NCI-H2196 treated with DMSO at 0.1 percent for 48 hours (cell line): ENCODE measurements around the gene MAGOH.

Experiments
- DNase-seq: peaks from one replicate; lab custom pipeline; 2025; ENCODE audit not compliant: unreplicated experiment; lab: John Stamatoyannopoulos, UW

MAGOH gene

DNA sequence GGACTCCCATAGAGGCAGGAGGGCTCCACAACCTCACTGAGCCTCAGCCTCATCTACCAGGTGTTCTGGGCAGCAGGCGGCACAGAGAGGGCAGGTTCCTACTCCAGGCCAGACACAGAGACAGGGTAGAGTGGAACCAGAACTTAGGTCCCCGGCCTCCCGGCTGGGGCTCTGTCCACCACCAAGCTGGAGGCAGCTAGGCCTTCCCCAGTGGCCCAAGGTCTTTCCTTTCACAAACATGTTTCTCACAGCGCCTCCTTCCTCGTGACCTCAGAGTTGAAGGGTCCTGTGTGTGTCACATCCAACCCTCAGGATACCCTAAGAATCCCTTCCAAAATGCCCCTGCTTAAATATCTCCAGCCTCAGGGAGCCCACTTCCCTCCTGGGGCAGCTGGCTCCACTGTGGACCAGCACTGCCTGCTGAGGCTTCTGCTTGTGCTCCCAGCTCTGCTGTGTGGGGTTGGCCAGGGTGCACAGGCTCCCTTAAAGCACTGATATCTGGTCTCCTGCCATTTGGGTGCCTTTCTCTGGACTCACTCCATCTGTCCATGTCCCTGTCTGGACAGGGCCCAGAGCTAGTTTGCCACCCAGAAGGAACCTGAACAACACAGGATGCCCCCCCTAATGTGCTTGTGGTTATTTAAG is 33.2 kb upstream of the MAGOH start:
- DNase-seq = no peak

DNA sequence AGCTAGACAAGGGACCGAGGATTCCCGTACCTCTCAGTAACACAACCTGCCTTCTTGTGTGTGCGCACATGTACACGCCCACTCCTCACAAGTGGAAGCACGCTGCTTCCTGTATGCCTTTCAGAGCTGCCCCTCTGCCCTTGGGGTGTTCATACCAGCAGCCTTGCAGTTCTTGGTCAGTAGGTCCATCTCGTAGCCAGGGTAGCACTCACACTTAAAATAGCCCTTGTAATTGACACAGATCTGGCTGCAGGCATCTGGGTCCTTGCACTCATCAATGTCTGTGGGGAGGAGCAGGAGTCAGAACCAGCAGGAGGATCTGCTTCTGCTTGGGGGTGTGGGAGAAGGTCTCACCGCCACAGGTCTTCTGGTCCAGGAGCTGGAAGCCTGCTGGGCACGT is 32.6 kb upstream of the MAGOH start:
- no peak for DNase-seq

DNA sequence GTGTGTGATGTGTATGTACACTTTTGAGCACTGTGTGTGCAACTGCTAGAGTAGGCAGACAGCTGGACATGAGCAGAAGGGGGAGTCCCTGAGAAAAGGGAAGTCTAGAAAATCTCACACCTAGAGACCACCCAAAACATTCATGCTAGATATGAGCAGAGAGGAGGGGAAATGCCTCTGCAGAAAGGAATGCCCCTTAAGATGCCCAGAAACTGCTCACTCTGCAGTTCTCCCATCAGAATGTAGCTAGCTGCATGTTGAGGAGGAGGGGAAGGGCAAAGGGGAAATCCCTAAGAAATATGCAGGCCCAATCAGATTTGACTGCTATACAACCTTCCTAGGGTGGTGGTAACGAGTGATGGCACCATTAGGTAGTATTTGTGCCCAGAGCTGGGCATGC is 31.8 kb upstream of the MAGOH start:
- DNase-seq = no peak

- no peak for DNase-seq
These were observed 29.4 kb upstream of the MAGOH start for GRCh38 chr1:53267761-53268160.

GRCh38 chr1:53266038-53266437 is 27.7 kb upstream of the MAGOH start:
- no peak for DNase-seq

- DNase-seq = no peak
These were observed 27.3 kb upstream of the MAGOH start for GRCh38 chr1:53265581-53265980.

GRCh38 chr1:53264048-53264447 is 25.7 kb upstream of the MAGOH start:
- DNase-seq = no peak

GRCh38 chr1:53262000-53262399 is 23.7 kb upstream of the MAGOH start:
- no peak for DNase-seq

DNA sequence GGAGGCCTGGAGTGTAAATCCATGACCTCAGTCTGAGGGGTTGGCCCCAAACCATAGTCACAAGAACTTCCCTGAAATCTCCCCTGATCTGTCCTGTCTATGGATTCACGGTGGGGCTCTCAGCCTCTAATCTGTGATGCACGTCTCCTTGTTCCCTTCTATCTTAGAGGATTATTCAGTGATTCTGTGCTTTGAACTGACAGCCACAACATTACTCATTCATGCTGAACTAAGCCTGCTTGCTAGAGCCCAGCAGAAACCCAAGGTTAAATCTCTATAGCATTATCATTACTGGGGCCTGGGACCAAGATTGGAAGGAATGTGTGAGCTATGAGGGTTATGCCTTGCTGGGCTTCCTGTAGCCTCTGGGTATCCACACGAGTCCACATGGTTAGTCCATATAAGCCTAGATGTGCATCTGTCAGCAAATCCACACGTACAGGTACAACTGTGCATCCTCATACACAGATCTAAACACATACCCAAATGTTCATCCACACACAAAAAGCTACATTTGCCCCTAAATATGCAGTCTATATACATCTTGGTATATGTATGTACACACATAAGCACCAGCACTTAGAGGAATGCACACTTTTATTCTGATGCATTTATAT is 22.4 kb upstream of the MAGOH start:
- DNase-seq = no peak

GRCh38 chr1:53259932-53260331 is 21.6 kb upstream of the MAGOH start:
- DNase-seq = no peak

GRCh38 chr1:53258216-53258615 is 19.9 kb upstream of the MAGOH start:
- no peak for DNase-seq

DNA sequence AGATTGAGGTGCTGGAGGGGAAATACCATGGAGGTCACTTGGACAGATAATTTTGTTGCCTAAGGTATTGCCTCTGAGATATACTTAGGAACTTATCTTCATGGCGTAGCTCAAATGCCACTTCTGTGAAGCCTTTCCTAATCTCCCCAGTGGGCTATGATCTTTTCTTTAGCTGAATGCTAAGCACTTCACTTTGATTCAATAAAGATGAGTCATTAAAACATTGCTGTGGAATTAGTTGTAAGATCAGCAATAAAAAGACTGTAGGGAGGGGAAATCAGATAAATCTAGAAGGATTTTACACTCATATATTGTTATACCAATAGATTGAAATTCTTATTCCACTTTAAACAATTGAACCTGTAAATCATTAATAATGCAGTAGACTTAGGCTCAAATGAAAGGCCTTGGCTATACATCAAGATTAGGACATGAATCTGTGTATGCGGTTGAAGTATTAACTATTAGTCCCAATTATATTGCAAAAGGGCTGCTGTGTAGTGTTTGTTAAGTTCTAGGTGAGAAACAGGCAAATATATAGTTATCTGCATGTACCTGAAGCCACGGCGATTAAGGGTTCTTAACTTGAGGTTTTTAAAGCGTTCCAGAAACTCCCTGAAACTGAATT is 19.2 kb upstream of the MAGOH start:
- no peak for DNase-seq

DNA sequence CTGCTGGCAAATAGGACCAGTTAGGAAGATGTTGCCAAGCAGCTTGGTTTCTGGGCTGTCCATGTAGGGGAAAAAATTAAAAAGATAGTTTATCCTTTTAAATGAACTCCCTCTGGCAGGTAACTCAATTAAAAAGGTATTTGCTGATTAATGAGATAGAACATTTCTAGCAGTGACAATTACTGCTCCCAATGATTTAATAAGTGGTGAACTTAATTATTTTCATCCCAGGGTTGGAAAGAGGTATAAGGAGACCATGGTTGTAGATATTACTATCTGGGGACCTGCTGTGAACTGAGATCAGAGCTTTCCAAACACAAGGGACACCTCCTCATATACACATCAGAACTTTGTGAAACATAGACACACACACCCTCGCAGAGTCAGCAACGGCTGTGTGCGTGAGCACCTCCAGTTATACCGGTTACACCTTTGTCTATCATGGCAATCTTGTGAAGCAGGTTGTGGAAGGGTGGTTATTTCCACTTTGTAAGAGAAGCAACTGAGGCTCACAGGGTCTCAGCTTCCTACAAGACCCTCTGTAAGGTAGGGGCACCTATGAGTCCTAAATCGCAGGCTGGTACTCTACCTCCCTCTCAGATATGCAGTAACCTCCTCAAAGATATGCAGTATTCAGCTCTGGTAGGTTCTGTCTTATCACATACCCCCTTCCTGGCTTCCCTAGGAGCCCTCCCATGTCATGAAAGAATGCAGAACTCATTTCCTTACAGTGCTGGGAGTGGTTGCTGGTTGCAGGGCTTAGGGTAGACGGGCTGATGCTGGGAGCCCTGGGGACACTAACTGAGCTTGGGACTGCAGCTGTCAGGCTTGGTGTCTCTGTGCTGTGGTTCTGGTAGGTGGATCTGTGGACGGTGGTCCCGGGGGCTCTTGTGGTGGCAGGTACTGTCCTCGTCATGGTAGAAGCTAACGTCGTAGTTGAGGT is 18.5 kb upstream of the MAGOH start:
- no peak for DNase-seq

DNA sequence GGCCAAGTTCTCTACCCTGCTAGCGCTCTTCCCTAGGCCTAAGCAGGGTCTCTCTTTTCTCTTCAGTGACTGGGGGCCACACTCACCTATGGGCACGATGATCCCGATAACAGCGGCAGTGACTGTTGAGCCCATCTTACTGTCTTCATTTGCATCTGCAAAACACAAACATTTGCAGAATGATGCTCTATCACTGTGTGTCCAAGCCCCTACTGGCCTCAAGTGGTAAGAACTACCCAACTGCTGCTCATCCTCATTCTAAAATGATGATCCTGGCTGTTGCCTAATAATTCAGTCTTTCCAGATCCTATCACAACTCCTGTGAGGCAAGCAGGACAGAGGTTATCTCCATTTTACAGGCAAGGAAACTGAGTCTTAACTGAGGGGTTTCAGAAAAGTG is 16.7 kb upstream of the MAGOH start:
- DNase-seq = no peak

DNA sequence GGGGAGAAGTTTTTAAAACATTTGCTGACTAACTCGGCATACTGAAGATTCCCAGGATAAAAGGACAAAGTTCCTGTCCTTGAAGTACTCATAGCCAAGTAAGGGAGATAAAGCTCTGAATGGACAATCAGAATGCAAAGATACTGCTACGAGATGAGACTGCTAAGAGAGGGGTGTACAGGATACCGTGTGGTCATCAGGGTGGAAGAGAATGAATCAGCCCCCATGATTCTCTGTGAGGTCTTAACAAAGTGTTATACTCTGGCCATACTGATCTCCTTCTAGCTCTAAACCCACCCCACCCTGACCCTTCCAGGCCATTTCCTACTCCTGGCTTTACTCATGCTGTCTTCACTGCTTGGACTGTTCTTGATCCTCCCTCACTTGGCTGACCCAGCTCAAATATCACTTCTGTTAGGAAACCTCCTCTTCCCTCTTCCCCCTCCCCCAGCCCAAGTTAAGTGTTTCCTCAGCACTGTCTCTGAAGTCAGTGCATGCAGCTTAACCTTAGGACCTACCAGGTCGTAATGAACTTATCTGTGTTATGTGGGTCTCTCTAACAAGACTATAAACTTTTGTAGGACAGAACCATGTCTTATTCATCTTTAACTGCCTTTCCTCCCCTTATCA is 15.8 kb upstream of the MAGOH start:
- DNase-seq = no peak

GRCh38 chr1:53250325-53250724 is 12.0 kb upstream of the MAGOH start:
- no peak for DNase-seq

GRCh38 chr1:53249706-53250105 is 11.4 kb upstream of the MAGOH start:
- DNase-seq = no peak

- no peak for DNase-seq
These were observed 8.2 kb upstream of the MAGOH start for GRCh38 chr1:53246261-53247134.

DNA sequence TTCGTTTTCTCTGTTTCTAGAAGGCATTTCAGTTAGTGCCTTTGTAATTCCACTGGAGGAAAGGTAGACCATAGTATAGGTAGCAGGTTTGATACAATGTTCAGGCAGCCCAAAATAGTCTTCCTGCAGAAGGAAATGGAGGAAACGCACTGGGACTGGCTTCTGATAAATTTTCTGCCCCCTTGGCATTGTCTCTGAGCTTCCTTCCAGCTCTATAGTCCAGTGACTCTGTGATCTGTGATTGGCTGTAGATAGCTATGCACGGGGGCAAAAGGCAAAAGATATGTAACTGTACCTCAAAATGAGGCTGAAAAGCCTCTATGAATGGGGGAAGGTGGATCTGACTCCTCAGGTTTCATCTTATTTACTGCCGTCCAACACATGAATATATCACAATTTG is 5.8 kb upstream of the MAGOH start:
- DNase-seq = no peak

DNA sequence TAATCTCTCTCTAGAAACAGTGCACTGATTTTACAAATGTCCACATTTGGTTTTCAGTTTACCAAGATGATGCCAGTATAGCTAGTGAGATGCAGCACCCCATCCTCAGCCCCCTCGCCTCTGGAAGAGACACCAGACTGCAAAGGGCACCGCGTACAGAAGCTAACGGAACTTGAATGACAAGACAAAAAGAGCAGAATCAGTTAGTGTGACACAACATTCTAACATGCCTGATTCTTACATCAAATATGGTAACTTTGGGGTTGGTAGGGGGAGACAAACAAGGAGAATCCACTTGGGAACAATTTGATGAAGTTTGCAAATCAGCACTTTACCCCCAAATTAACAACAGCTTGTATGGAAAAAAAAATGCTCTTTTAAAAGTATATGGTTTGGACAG is 4.1 kb upstream of the MAGOH start:
- DNase-seq = no peak
